Measurements from ENCODE around the gene NEU4. TPM values are rescaled to one million over a fixed set of nuclear protein-coding genes. Genes with fewer than 3 reads are reported as not detected.

NEU4 gene
- total and polyA plus RNA-seq, 2 of the 4 experiments (the other 2 are of a cell fraction): not detected

DNA sequence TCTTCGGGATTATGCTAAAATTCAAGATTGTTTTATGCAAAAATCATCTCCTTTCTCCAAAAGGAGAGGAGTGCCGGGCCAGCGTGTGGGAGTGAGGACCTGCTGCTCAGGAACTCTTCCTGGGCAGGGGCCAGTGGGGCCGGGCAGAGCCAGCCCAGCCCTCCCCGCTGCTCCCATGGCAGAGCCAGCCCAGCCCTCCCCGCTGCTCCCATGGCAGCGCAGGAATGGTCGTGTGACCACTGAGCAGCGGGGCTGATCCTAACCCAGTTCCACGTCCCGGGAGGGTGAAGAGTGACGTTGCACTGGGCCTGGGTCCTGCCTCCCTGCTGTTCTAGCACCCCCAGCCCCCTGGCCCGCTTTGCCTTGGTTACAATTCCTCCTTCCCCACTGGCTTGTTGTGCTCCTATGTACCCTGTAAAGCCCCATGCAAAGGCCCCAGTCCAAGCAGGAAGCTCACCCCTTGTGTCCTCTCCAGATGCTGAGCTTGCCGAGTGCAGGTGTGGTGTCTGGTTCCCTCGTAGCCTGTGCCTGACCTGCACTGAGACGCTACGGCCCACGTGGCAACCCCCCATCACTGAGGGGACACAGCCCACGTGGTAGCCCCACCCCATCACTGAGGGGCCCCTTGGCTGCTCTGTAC, 11.4 kb upstream of the NEU4 start:
- H3K23ac ChIP-seq (ENCODE audit: low read depth, low read length): no peak overlapping the region
- H3K4me1 ChIP-seq (ENCODE audit: control insufficient read depth, insufficient read depth, low read length): no peaks in the 10 kb centered on the region
- H4K20me1 ChIP-seq (ENCODE audit: insufficient read depth, low read length): no peaks in the 10 kb centered on the region; the same call in 1 of the 2 replicates
- ChIA-PET CTCF (no interaction called here), POLR2A (ENCODE audit: unreplicated experiment) (no interaction called here)
- H2AK9ac ChIP-seq (replicated peaks; ENCODE audit: low read depth, low read length, poor library complexity): no peak overlapping the region
- H4K5ac ChIP-seq (ENCODE audit: low read depth, low read length): no peak overlapping the region
- no peak overlapping the region for H3K56ac ChIP-seq (ENCODE audit: extremely low read depth, insufficient read depth, low read length)
- TF ChIP-seq FOS (IDR thresholded peaks at IDR 0.05; ENCODE audit: low read depth, low read length): no peak
- TF ChIP-seq MXI1 (IDR thresholded peaks at IDR 0.05; ENCODE audit: borderline replicate concordance, low read depth, low read length): no peak
- intact Hi-C loops (cut with micrococcal nuclease): no loop called here
- BruUV-seq (replicated peaks): no TSS peak
- no peak overlapping the region for H3K14ac ChIP-seq (replicated peaks; ENCODE audit: low read depth, low read length)
- no peak overlapping the region for H2BK120ac ChIP-seq (ENCODE audit: low read depth, low read length)
- no peak overlapping the region for H3K4ac ChIP-seq (ENCODE audit: low read depth, low read length)
- 66% methylated on average over 9 of the region's 19 CpGs; no CpG with 5 or more reads in 1 of the 2 experiments for whole genome bisulfite sequencing, 2 experiments (ENCODE audit: extremely low coverage in 2 of 2, insufficient read length in 1 of 2)
- H4K8ac ChIP-seq (ENCODE audit: low read depth in 2 of 2, low read length in 2 of 2): no peak overlapping the region
- ATAC-seq (ENCODE audit: low read depth) (no peak), DNase-seq (no peak)
- H2BK5ac ChIP-seq (ENCODE audit: low read depth, low read length, poor library complexity, severe bottlenecking): no peak overlapping the region
- H3K18ac ChIP-seq (ENCODE audit: low read depth, low read length): no peak overlapping the region
- no peak overlapping the region for H2BK20ac ChIP-seq (ENCODE audit: low read depth, low read length)
- dilution Hi-C loops (cut with HindIII; ENCODE audit: low sequenced_read_pairs, unreplicated experiment): no loop called here
- no peaks in the 10 kb centered on the region for H3K9me3 ChIP-seq (ENCODE audit: control insufficient read depth, insufficient read depth, low read length)
- H3K79me1 ChIP-seq (ENCODE audit: low read depth in 1 of 2, low read length in 2 of 2): no peaks in the 10 kb centered on the region
- no peak overlapping the region for H3K27ac ChIP-seq (ENCODE audit: insufficient read depth, low read length)
- no peak overlapping the region for H3K4me3 ChIP-seq (ENCODE audit: insufficient read depth, low read depth, low read length)
- no peak overlapping the region for H2AK5ac ChIP-seq (ENCODE audit: low read depth, low read length)
- in situ Hi-C loops (cut with MboI; ENCODE audit: low sequenced_read_pairs): no loop called here
- H3K36me3 ChIP-seq (ENCODE audit: control insufficient read depth, insufficient read depth, low read length): no peaks in the 10 kb centered on the region
- no peak overlapping the region for H4K91ac ChIP-seq (ENCODE audit: insufficient read depth, low read depth, low read length)
- no peak overlapping the region for H3K9ac ChIP-seq (ENCODE audit: low read depth, low read length)
- no peak overlapping the region for H2BK15ac ChIP-seq (ENCODE audit: low read depth, low read length)
- H3K9me1 ChIP-seq (ENCODE audit: insufficient read depth, low read length): no peaks in the 10 kb centered on the region; the same call in 1 of the 2 replicates
- no peak overlapping the region for H2AFZ ChIP-seq (replicated peaks; ENCODE audit: low read length, poor library complexity)
- H3K27me3 ChIP-seq (ENCODE audit: control insufficient read depth, insufficient read depth, low read length): peaks cover 13% of the 10 kb centered on the region; the same call in 1 of the 2 replicates
- no peak overlapping the region for H3K4me2 ChIP-seq (ENCODE audit: low read depth, low read length)
